HEK293 (cell line): ENCODE results near the gene RSRC1.

Experiments
- HOXD13 ChIP-seq: sonication (generic); formaldehyde crosslinking; IDR thresholded peaks from 2 replicates; pipeline ENCODE4 v1.8.0; 2022; ENCODE audit warnings: missing genetic modification reagents, borderline replicate concordance
- IKZF3 ChIP-seq: fragments of 450-650 bp; IDR thresholded peaks from 2 replicates; pipeline ENCODE4 v1.5.0; 2018; ENCODE audit warnings: missing biosample characterization, mild to moderate bottlenecking, missing genetic modification characterization, moderate library complexity
- KLF7 ChIP-seq: fragments of 450-650 bp; formaldehyde crosslinking; IDR thresholded peaks from 2 replicates; pipeline ENCODE4 v1.5.1; 2016; ENCODE audit warnings: missing biosample characterization, missing genetic modification characterization, borderline replicate concordance
- MEIS1 ChIP-seq: sonication (generic); formaldehyde crosslinking; IDR thresholded peaks from 2 replicates; pipeline ENCODE4 v1.8.1; 2022; ENCODE audit warnings: missing genetic modification reagents, mild to moderate bottlenecking, borderline replicate concordance
- OVOL3 ChIP-seq: fragments of 450-650 bp; formaldehyde crosslinking; IDR thresholded peaks from 2 replicates; pipeline ENCODE4 v1.5.1; 2016; ENCODE audit warnings: missing biosample characterization, missing genetic modification characterization
- ZBTB10 ChIP-seq: fragments of 450-650 bp; formaldehyde crosslinking; IDR thresholded peaks from 2 replicates; pipeline ENCODE4 v1.5.1; 2016; ENCODE audit warnings: missing biosample characterization, missing genetic modification characterization
- ZNF148 ChIP-seq: fragments of 450-650 bp; formaldehyde crosslinking; IDR thresholded peaks from 2 replicates; pipeline ENCODE4 v1.5.0; 2017; ENCODE audit warnings: missing biosample characterization, missing genetic modification characterization, borderline replicate concordance
- ZNF169 ChIP-seq: fragments of 450-650 bp; formaldehyde crosslinking; IDR thresholded peaks from 2 replicates; pipeline ENCODE4 v1.5.1; 2016; ENCODE audit warnings: missing biosample characterization, missing genetic modification characterization
- ZNF221 ChIP-seq: fragments of 450-650 bp; formaldehyde crosslinking; IDR thresholded peaks from 2 replicates; pipeline ENCODE4 v1.5.1; 2017; ENCODE audit warnings: missing biosample characterization, missing genetic modification characterization, borderline replicate concordance
- ZNF274 ChIP-seq, 2 experiments: fragments of 200-500 bp in 1 of 2; fragments of 450-650 bp in 1 of 2; sonication (Bioruptor generic) in 1 of 2; formaldehyde crosslinking in 1 of 2; IDR thresholded peaks; 2 replicates each; pipeline versions ENCODE4 v1.5.1 to v1.6.1; 2014 to 2016; ENCODE audit warnings: borderline replicate concordance in 1 of 2, inconsistent platforms in 1 of 2, low read length in 1 of 2, missing biosample characterization in 1 of 2, missing genetic modification characterization in 1 of 2
- ZNF362 ChIP-seq: fragments of 450-650 bp; formaldehyde crosslinking; IDR thresholded peaks from 2 replicates; pipeline ENCODE4 v1.5.1; 2016; ENCODE audit warnings: missing biosample characterization, missing genetic modification characterization
- ZNF433 ChIP-seq: fragments of 450-650 bp; formaldehyde crosslinking; IDR thresholded peaks from 2 replicates; pipeline ENCODE4 v1.5.1; 2016; ENCODE audit warnings: missing biosample characterization, missing genetic modification characterization, low read depth
- ZNF513 ChIP-seq: fragments of 450-650 bp; IDR thresholded peaks from 2 replicates; pipeline ENCODE4 v1.5.1; 2018; ENCODE audit warnings: missing biosample characterization, missing genetic modification characterization
- ZNF514 ChIP-seq: fragments of 450-650 bp; formaldehyde crosslinking; IDR thresholded peaks from 2 replicates; pipeline ENCODE4 v1.5.1; 2016; ENCODE audit warnings: missing biosample characterization, missing genetic modification characterization
- ZNF521 ChIP-seq: fragments of 450-650 bp; formaldehyde crosslinking; IDR thresholded peaks from 2 replicates; pipeline ENCODE4 v1.5.1; 2017; ENCODE audit warnings: missing biosample characterization, mild to moderate bottlenecking, missing genetic modification characterization
- ZNF596 ChIP-seq: fragments of 450-650 bp; IDR thresholded peaks from 2 replicates; pipeline ENCODE4 v1.5.0; 2018; ENCODE audit warnings: missing biosample characterization, mild to moderate bottlenecking, missing genetic modification characterization, moderate library complexity
- ZNF660 ChIP-seq: fragments of 450-650 bp; IDR thresholded peaks from 2 replicates; pipeline ENCODE4 v1.5.1; 2018; ENCODE audit warnings: missing biosample characterization, mild to moderate bottlenecking, missing genetic modification characterization
- ZNF677 ChIP-seq: fragments of 450-650 bp; IDR thresholded peaks from 2 replicates; pipeline ENCODE4 v1.5.0; 2018; ENCODE audit warnings: missing biosample characterization, mild to moderate bottlenecking, missing genetic modification characterization, moderate library complexity
- ZNF776 ChIP-seq: fragments of 450-650 bp; formaldehyde crosslinking; IDR thresholded peaks from 2 replicates; pipeline ENCODE4 v1.5.0; 2017; ENCODE audit warnings: missing biosample characterization, missing genetic modification characterization, borderline replicate concordance
- TF ChIP-seq, protein P1 (sequence below): fragments of 450-650 bp; formaldehyde crosslinking; IDR thresholded peaks from 2 replicates; pipeline ENCODE4 v1.5.1; 2016; ENCODE audit warnings: missing biosample characterization, missing genetic modification characterization

Gene RSRC1

DNA sequence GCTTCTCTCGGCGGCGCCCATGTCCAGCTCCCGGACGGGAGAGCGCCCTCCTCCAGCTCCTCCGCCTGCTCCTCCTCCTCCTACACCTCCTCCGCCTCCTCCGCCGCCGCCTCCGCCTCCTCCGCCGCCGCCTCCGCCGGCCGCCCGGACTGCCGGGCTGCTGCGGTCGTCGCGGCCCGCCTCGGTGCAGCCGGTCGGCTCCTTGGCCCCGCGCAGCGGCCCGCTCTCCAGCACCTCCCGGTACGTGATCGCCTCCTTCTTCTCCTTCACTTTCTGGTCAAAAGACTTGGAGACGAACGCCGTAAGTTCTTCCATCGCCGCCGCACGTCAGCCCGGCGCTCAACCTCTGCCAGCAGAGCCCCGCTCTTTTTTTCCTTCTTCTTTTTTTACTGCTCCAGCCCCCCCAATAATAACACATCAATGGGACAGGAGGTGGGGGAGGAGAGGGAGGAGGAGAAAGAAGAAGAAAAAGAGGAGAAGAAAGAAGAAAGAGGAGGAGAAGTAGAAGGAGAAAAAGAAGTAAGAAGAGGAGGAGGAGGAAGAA lies 4.1 kb upstream of the RSRC1 start (continued):
- TF ChIP-seq ZNF274 (IDR thresholded peaks at IDR 0.05; ENCODE audit: low read length) (no peak), ZNF274 (tag by site-specific recombination; IDR thresholded peaks at IDR 0.05; ENCODE audit: borderline replicate concordance) (no peak), ZNF677 (tag by site-specific recombination) (no peak), ZNF433 (no peak), ZNF596 (tag by site-specific recombination) (0 out of 2 replicates have a peak, but pooled peaks have one; percentile 20), ZBTB10 (tag by site-specific recombination) (peak; percentile 51), MEIS1 (CRISPR knock-in tag) (no peak), ZNF362 (peak; percentile 40; the same call in 1 of the 2 replicates), ZNF514 (tag by site-specific recombination) (no peak), ZNF513 (tag by site-specific recombination) (peak; percentile 96), HOXD13 (CRISPR knock-in tag) (no peak), ZNF660 (tag by site-specific recombination) (peak; percentile 62; the same call in 1 of the 2 replicates), ZNF169 (tag by site-specific recombination) (no peak), OVOL3 (tag by site-specific recombination) (no peak), ZNF148 (tag by site-specific recombination) (no peak), ZNF776 (no peak), ZNF521 (tag by site-specific recombination) (no peak), ZNF221 (tag by site-specific recombination) (no peak), IKZF3 (tag by site-specific recombination) (peak; percentile 47; the same call in 1 of the 2 replicates), KLF7 (tag by site-specific recombination) (peak; percentile 68; the same call in 1 of the 2 replicates)
- TF ChIP-seq, protein P1, sequence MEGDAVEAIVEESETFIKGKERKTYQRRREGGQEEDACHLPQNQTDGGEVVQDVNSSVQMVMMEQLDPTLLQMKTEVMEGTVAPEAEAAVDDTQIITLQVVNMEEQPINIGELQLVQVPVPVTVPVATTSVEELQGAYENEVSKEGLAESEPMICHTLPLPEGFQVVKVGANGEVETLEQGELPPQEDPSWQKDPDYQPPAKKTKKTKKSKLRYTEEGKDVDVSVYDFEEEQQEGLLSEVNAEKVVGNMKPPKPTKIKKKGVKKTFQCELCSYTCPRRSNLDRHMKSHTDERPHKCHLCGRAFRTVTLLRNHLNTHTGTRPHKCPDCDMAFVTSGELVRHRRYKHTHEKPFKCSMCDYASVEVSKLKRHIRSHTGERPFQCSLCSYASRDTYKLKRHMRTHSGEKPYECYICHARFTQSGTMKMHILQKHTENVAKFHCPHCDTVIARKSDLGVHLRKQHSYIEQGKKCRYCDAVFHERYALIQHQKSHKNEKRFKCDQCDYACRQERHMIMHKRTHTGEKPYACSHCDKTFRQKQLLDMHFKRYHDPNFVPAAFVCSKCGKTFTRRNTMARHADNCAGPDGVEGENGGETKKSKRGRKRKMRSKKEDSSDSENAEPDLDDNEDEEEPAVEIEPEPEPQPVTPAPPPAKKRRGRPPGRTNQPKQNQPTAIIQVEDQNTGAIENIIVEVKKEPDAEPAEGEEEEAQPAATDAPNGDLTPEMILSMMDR = no peak
